HCT116 (cell line): ENCODE data around the gene BTBD16. TPM values are rescaled to one million over a fixed set of nuclear protein-coding genes. Genes with fewer than 3 reads are reported as not detected.

Experiments used
- ATAC-seq: fragments of 200-7000 bp; cut with Tn5 transposase; 2 replicates; pipeline ENCODE4 v1.9.1; 2020; ENCODE audit warnings: mild to moderate bottlenecking, moderate library complexity
- BruUV-seq: library from RNA; stranded (reverse); fragments of 400-500 nt; replicated peaks from 2 replicates; lab custom pipeline; 2021; lab: Mats Ljungman, UMichigan
- CTCF ChIA-PET: fragments of 300-600 bp; sonication (Branson Sonifier 250); formaldehyde crosslinking; loops from one replicate; lab custom pipeline; 2021; ENCODE audit warnings: antibody characterized with exemption; lab: Charles Lee
- POLR2A ChIA-PET: fragments of 300-600, 350-600 bp; sonication (Branson Sonifier 250); formaldehyde crosslinking; loops from one replicate; lab custom pipeline; 2021; ENCODE audit warnings: antibody characterized with exemption; lab: Charles Lee
- RAD21 ChIA-PET, 2 experiments: fragments of 300-600 bp; sonication (Branson Sonifier 250); formaldehyde crosslinking; loops; one replicate each; lab custom pipeline; 2023; ENCODE audit warnings: low total read pairs in 2 of 2; ENCODE audit not compliant: uncharacterized antibody in 2 of 2, unreplicated experiment in 2 of 2, low non-redundant PET in 1 of 2; lab: Charles Lee
- DNase-seq: peaks from one replicate; pipeline ENCODE4 v3.0.0-alpha.2; 2010; ENCODE audit warnings: low read depth, low spot score
- H2AFZ ChIP-seq: fragments of 200-600 bp; shearing (Covaris generic), sonication (generic); 2 replicates; pipeline ENCODE4 v1.6.1; 2017; ENCODE audit warnings: low read depth, mixed run types, mixed read lengths, antibody characterized with exemption, low read length; ENCODE audit not compliant: poor library complexity, severe bottlenecking
- H3K27ac ChIP-seq: 2 replicates; pipeline ENCODE4 v1.5.1; 2012; ENCODE audit warnings: low read depth, low read length
- H3K27me3 ChIP-seq: fragments of 200-600 bp; sonication (generic); 2 replicates; pipeline ENCODE4 v1.6.1; 2016; ENCODE audit warnings: mixed run types, low read length, mixed read lengths; ENCODE audit not compliant: insufficient read depth
- H3K36me3 ChIP-seq, 2 experiments: fragments of 200-500 bp in 1 of 2; fragments of 200-600 bp in 1 of 2; sonication (Bioruptor generic) in 1 of 2; sonication (generic) in 1 of 2; 2 replicates each; pipeline versions ENCODE4 v1.5.1 to v1.6.1; 2014 to 2016; ENCODE audit warnings: low read length in 2 of 2, inconsistent platforms in 1 of 2, mixed read lengths in 1 of 2, mixed run types in 1 of 2; ENCODE audit not compliant: insufficient read depth in 2 of 2, control insufficient read depth in 1 of 2
- H3K4me1 ChIP-seq, 2 experiments: fragments of 200-600 bp in 1 of 2; sonication (generic) in 1 of 2; 2 replicates each; pipeline versions ENCODE4 v1.5.1 to v1.6.1; 2012 to 2017; ENCODE audit warnings: low read length in 2 of 2, inconsistent platforms in 1 of 2, mild to moderate bottlenecking in 1 of 2, mixed read lengths in 1 of 2, mixed run types in 1 of 2, moderate library complexity in 1 of 2; ENCODE audit not compliant: insufficient read depth in 2 of 2, control insufficient read depth in 1 of 2
- H3K4me2 ChIP-seq: fragments of 200-600 bp; sonication (generic); 2 replicates; pipeline ENCODE4 v1.6.1; 2017; ENCODE audit warnings: mixed run types, low read length, mixed read lengths
- H3K4me3 ChIP-seq, 2 experiments: fragments of 200-600 bp in 1 of 2; sonication (generic) in 1 of 2; replicated peaks in 1 of 2; 2 replicates each; pipeline ENCODE4 v1.5.1; 2011 to 2016; ENCODE audit warnings: low read length in 2 of 2, control low read depth in 1 of 2, low read depth in 1 of 2, mild to moderate bottlenecking in 1 of 2, mixed read lengths in 1 of 2, mixed run types in 1 of 2
- H3K79me2 ChIP-seq: fragments of 200-600 bp; sonication (generic); 2 replicates; pipeline ENCODE4 v1.6.1; 2017; ENCODE audit warnings: mild to moderate bottlenecking, mixed run types, low read length, moderate library complexity, mixed read lengths; ENCODE audit not compliant: insufficient read depth
- H3K9ac ChIP-seq: fragments of 200-600 bp; sonication (generic); 2 replicates; pipeline ENCODE4 v1.6.1; 2016; ENCODE audit warnings: low read length, mixed read lengths
- H3K9me2 ChIP-seq: fragments of 200-600 bp; sonication (generic), shearing (Covaris generic); 2 replicates; pipeline ENCODE4 v1.6.1; 2017; ENCODE audit warnings: mixed run types, mild to moderate bottlenecking, moderate library complexity; ENCODE audit not compliant: insufficient read depth
- H3K9me3 ChIP-seq, 2 experiments: fragments of 200-500 bp in 1 of 2; fragments of 200-600 bp in 1 of 2; sonication (Bioruptor generic) in 1 of 2; sonication (generic) in 1 of 2; 2 replicates each; pipeline ENCODE4 v1.6.1; 2014 to 2017; ENCODE audit warnings: low read length in 2 of 2, mixed read lengths in 2 of 2, inconsistent platforms in 1 of 2, low read depth in 1 of 2, mild to moderate bottlenecking in 1 of 2, mixed run types in 1 of 2, moderate library complexity in 1 of 2; ENCODE audit not compliant: control insufficient read depth in 1 of 2, insufficient read depth in 1 of 2
- H4K20me1 ChIP-seq: fragments of 200-600 bp; sonication (generic), shearing (Covaris generic); 2 replicates; pipeline ENCODE4 v1.6.1; 2017; ENCODE audit warnings: mixed run types, mild to moderate bottlenecking, moderate library complexity; ENCODE audit not compliant: insufficient read depth
- CEBPB ChIP-seq: IDR thresholded peaks from 2 replicates; pipeline ENCODE4 v1.6.1; 2012; ENCODE audit warnings: low read depth
- ELF1 ChIP-seq: IDR thresholded peaks from 2 replicates; pipeline ENCODE4 v1.6.1; 2012; ENCODE audit warnings: low read depth, borderline replicate concordance
- EZH2 ChIP-seq: fragments of 200-600 bp; sonication (generic); IDR thresholded peaks from 2 replicates; pipeline ENCODE4 v1.6.1; 2017; ENCODE audit warnings: antibody characterized with exemption, mixed run types
- JUND ChIP-seq: IDR thresholded peaks from 2 replicates; pipeline ENCODE4 v1.6.1; 2012
- POLR2A ChIP-seq: IDR thresholded peaks from 2 replicates; pipeline ENCODE4 v1.7.0; 2011; ENCODE audit warnings: borderline replicate concordance; ENCODE audit not compliant: insufficient read depth, insufficient read length; ENCODE audit errors: extremely low read depth
- RAD21 ChIP-seq: IDR thresholded peaks from 2 replicates; pipeline ENCODE4 v1.6.1; 2012; ENCODE audit warnings: low read depth, mild to moderate bottlenecking
- SIN3A ChIP-seq: IDR thresholded peaks from 2 replicates; pipeline ENCODE4 v1.6.1; 2012; ENCODE audit warnings: low read depth
- ZNF274 ChIP-seq: fragments of 200-500 bp; sonication (Bioruptor generic); IDR thresholded peaks from 2 replicates; pipeline ENCODE4 v1.6.1; 2014; ENCODE audit warnings: mild to moderate bottlenecking, low read depth, low read length, inconsistent platforms
- intact Hi-C: fragments of 100-400 bp; cut with micrococcal nuclease; formaldehyde crosslinking; loops from 2 replicates; pipeline ENCODE4 v1.10.0; 2022
- total RNA-seq: library from RNA; stranded (reverse); gene quantifications from one replicate; pipeline ENCODE4 v1.2.1, GENCODE V29; 2021; ENCODE audit not compliant: unreplicated experiment
- TF ChIP-seq, protein P1 (sequence below), 3 experiments: fragments of 200-600 bp in 1 of 3; sonication (generic) in 1 of 3; IDR thresholded peaks in 2 of 3; conservative IDR thresholded peaks in 1 of 3; 2 replicates each; pipeline ENCODE4 v1.5.1; 2012 to 2017; ENCODE audit warnings: low read depth in 2 of 3, low read length in 2 of 3, antibody characterized with exemption in 1 of 3, borderline replicate concordance in 1 of 3, control low read depth in 1 of 3, mild to moderate bottlenecking in 1 of 3, mixed read lengths in 1 of 3, mixed run types in 1 of 3, moderate library complexity in 1 of 3; ENCODE audit not compliant: insufficient read depth in 1 of 3
- TF ChIP-seq, protein P2 (sequence below): IDR thresholded peaks from 2 replicates; pipeline ENCODE4 v1.6.1; 2011; ENCODE audit warnings: mild to moderate bottlenecking, low read length, moderate library complexity; ENCODE audit not compliant: insufficient replicate concordance; ENCODE audit errors: extremely low read depth
- TF ChIP-seq, protein P3 (sequence below): IDR thresholded peaks from 2 replicates; pipeline ENCODE4 v1.6.1; 2012

The BTBD16 gene
- total RNA-seq, 1 experiment from 2014 or later, result 0.27 TPM

DNA sequence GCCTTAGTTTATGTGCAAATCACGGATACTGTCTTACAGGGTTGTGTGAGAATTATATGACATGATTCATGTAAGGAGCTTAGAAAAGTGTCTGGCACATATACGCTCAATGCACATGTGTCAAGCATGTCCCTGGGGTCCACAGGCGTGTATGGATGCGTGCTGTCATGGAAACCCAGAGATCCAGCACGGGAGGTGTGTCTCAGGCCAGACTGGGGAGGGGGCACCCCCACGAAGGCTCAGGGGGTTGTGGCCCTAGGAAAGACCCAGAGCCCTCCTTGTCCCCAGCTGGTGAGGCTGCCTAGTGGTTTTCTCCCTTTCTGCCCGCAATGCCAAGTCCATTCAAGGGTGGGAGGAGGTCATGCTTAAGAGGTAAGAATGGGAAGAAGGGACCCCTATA is 9.1 kb downstream of the BTBD16 start:
- intact Hi-C loops, result no loop called here
- Histone ChIP-seq H3K4me2 (peak overlapping the region; percentile 22), H3K27ac (no peak overlapping the region), H3K9me2 (no peaks in the 10 kb centered on the region), H3K4me1 (peaks cover 3 to 15% of the 10 kb centered on the region in 2 experiments; a peak in 3 of 4 replicates), H3K27me3 (no peaks in the 10 kb centered on the region), H3K36me3 (no peaks in the 10 kb centered on the region), H3K9me3 (no peaks in the 10 kb centered on the region), H4K20me1 (no peaks in the 10 kb centered on the region), H3K9ac (no peak overlapping the region), H3K79me2 (no peaks in the 10 kb centered on the region), H3K4me3 (no peak overlapping the region), H2AFZ (peak overlapping the region; percentile 25)
- no peak for TF ChIP-seq JUND
- TF ChIP-seq, protein P1, sequence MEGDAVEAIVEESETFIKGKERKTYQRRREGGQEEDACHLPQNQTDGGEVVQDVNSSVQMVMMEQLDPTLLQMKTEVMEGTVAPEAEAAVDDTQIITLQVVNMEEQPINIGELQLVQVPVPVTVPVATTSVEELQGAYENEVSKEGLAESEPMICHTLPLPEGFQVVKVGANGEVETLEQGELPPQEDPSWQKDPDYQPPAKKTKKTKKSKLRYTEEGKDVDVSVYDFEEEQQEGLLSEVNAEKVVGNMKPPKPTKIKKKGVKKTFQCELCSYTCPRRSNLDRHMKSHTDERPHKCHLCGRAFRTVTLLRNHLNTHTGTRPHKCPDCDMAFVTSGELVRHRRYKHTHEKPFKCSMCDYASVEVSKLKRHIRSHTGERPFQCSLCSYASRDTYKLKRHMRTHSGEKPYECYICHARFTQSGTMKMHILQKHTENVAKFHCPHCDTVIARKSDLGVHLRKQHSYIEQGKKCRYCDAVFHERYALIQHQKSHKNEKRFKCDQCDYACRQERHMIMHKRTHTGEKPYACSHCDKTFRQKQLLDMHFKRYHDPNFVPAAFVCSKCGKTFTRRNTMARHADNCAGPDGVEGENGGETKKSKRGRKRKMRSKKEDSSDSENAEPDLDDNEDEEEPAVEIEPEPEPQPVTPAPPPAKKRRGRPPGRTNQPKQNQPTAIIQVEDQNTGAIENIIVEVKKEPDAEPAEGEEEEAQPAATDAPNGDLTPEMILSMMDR (IDR thresholded peaks at IDR 0.05 in 2 of 3, conservative IDR thresholded peaks at IDR 0.05 in 1 of 3; ENCODE audit: borderline replicate concordance in 1 of 3, insufficient read depth in 1 of 3, low read depth in 2 of 3, low read length in 2 of 3), result no peak
- TF ChIP-seq ZNF274, result no peak
- no peak for TF ChIP-seq ELF1
- no peak for TF ChIP-seq SIN3A
- TF ChIP-seq EZH2, result no peak
- TF ChIP-seq RAD21, result no peak
- TF ChIP-seq, protein P2, sequence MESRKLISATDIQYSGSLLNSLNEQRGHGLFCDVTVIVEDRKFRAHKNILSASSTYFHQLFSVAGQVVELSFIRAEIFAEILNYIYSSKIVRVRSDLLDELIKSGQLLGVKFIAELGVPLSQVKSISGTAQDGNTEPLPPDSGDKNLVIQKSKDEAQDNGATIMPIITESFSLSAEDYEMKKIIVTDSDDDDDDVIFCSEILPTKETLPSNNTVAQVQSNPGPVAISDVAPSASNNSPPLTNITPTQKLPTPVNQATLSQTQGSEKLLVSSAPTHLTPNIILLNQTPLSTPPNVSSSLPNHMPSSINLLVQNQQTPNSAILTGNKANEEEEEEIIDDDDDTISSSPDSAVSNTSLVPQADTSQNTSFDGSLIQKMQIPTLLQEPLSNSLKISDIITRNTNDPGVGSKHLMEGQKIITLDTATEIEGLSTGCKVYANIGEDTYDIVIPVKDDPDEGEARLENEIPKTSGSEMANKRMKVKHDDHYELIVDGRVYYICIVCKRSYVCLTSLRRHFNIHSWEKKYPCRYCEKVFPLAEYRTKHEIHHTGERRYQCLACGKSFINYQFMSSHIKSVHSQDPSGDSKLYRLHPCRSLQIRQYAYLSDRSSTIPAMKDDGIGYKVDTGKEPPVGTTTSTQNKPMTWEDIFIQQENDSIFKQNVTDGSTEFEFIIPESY, result no peak
- no peak for TF ChIP-seq POLR2A
- TF ChIP-seq, protein P3, sequence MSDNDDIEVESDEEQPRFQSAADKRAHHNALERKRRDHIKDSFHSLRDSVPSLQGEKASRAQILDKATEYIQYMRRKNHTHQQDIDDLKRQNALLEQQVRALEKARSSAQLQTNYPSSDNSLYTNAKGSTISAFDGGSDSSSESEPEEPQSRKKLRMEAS, result no peak
- no peak for TF ChIP-seq CEBPB
- DNase-seq (no peak), ATAC-seq (no peak)
- RAD21 ChIA-PET, result interaction anchor here (0.9 to 1.6 kb wide), 6 partner anchors 12 to 285 kb away, joined by 3 to 11 read pairs (median 4); no protein-coding TSS in a partner anchor
- POLR2A ChIA-PET, result interaction anchor here (0.7 to 1.2 kb wide), 3 partner anchors 10 to 28 kb away, joined by 3 to 4 read pairs (median 3); no protein-coding TSS in a partner anchor
- CTCF ChIA-PET, result interaction anchor here (0.7 to 2.7 kb wide), 26 partner anchors 8 to 446 kb away, joined by 3 to 52 read pairs (median 4); partner anchors contain the start of genes BTBD16 and PLEKHA1
- BruUV-seq, result no TSS peak
